Left ventricle myocardium inferior (tissue), 1 donor: Measurements from ENCODE around the gene ARL16. TPM values are rescaled to one million over a fixed set of nuclear protein-coding genes. Genes with fewer than 3 reads are reported as not detected.

Experiments used
- DNase-seq: peaks from one replicate; pipeline ENCODE4 v3.0.0-alpha.2; 2020
- H3K27ac ChIP-seq: fragments of 200-600 bp; replicated peaks from 2 replicates; pipeline ENCODE4 v1.8.0; 2021
- H3K27me3 ChIP-seq: fragments of 200-600 bp; 2 replicates; pipeline ENCODE4 v1.8.0; 2021; ENCODE audit warnings: low read depth
- H3K36me3 ChIP-seq: fragments of 200-600 bp; 2 replicates; pipeline ENCODE4 v1.8.0; 2021
- H3K4me1 ChIP-seq: fragments of 200-600 bp; 2 replicates; pipeline ENCODE4 v1.8.0; 2021
- H3K4me3 ChIP-seq: fragments of 200-600 bp; 2 replicates; pipeline ENCODE4 v1.8.0; 2021; ENCODE audit warnings: mild to moderate bottlenecking, moderate library complexity
- H3K9me3 ChIP-seq: fragments of 200-600 bp; replicated peaks from 2 replicates; pipeline ENCODE4 v1.8.0; 2021
- intact Hi-C: fragments of 100-400 bp; cut with micrococcal nuclease; formaldehyde crosslinking; loops from one replicate; pipeline ENCODE4 v1.11.0; 2022
- total RNA-seq: library from RNA; stranded (reverse); fragmentation: NEBNext Ultra II Directional; extraction: Animal tissue kit (Norgen Biotek cat#: 25700); gene quantifications from one replicate; pipeline ENCODE4 v1.2.1, GENCODE V29; 2021
- TF ChIP-seq, protein P1 (sequence below): fragments of 200-600 bp; IDR thresholded peaks from 2 replicates; pipeline ENCODE4 v1.8.0; 2021; ENCODE audit warnings: antibody characterized with exemption, mild to moderate bottlenecking, borderline replicate concordance
- donor health status: DM: no; HTN: yes; CAD: no; lungs with severe emphysema.

ARL16 gene
- total RNA-seq, 1 donor from 2014 or later: 9.0 TPM

DNA sequence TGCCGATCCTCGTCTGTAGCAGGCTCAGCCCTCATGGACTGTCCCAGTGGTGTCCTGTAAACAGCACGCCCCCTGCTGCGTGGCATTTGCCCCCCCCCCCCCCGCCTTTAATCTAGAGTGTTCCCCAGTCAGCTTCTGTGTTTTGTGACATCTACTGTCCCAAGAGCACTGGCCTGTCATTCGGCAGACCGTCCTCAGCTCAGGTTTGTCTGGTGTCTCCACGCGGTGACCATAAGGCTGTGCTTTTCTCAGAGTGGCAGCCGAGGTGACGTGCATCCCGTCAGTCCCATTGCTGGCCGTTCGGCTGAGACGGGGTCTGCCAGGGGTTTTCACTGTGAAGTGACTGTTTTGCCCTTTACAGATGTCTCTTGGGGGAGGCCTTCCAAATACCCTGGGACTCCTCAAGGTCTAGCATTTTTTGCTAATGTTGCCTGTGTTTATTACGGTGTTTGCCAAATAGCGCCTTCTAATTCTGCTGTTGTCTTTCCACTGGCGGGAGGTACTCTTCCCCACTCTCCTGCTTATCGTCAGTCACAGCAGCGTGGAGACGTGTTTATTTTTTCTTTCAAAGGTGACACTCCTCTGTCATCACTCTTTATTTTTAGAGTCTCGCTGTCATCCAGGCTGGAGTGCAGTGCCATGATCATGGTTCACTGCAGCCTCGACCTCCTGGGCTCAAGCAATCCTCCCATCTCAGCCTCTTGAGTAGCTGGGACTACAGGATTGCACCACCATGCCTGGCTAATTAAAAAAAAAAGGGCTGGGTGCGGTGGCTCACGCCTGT lies 13.9 kb upstream of the ARL16 start:
- H3K9me3 ChIP-seq: no peaks in the 10 kb centered on the region
- TF ChIP-seq, protein P1, sequence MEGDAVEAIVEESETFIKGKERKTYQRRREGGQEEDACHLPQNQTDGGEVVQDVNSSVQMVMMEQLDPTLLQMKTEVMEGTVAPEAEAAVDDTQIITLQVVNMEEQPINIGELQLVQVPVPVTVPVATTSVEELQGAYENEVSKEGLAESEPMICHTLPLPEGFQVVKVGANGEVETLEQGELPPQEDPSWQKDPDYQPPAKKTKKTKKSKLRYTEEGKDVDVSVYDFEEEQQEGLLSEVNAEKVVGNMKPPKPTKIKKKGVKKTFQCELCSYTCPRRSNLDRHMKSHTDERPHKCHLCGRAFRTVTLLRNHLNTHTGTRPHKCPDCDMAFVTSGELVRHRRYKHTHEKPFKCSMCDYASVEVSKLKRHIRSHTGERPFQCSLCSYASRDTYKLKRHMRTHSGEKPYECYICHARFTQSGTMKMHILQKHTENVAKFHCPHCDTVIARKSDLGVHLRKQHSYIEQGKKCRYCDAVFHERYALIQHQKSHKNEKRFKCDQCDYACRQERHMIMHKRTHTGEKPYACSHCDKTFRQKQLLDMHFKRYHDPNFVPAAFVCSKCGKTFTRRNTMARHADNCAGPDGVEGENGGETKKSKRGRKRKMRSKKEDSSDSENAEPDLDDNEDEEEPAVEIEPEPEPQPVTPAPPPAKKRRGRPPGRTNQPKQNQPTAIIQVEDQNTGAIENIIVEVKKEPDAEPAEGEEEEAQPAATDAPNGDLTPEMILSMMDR: no peak
- intact Hi-C loops: no loop called here
- H3K4me1 ChIP-seq: peaks cover 42% of the 10 kb centered on the region
- peaks cover 84% of the 10 kb centered on the region for H3K36me3 ChIP-seq
- DNase-seq: no peak
- no peaks in the 10 kb centered on the region for H3K27me3 ChIP-seq
- peak overlapping the region; percentile 10 for H3K4me3 ChIP-seq
- peak overlapping the region; percentile 79 for H3K27ac ChIP-seq

DNA sequence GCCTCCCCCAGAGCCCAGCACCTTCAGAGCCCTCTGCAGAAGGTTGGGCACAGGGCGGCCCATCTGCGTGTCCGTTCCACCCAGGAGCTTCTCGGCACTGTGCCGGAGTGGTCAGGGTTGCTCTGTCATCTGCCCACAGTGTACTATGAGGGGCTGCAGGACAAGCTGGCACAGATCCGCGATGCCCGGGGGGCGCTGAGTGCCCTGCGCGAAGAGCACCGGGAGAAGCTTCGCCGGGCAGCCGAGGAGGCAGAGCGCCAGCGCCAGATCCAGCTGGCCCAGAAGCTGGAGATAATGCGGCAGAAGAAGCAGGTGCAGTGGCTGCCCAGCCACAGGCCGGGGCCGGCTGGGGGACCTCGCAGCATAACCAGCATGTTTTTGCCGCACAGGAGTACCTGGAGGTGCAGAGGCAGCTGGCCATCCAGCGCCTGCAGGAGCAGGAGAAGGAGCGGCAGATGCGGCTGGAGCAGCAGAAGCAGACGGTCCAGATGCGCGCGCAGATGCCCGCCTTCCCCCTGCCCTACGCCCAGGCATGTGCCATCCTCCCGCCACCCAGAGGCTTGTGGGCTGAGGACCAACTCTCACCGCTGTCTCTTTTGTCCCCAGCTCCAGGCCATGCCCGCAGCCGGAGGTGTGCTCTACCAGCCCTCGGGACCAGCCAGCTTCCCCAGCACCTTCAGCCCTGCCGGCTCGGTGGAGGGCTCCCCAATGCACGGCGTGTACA lies 12.8 kb upstream of the ARL16 start:
- H3K9me3 ChIP-seq: no peaks in the 10 kb centered on the region
- H3K27ac ChIP-seq: peak overlapping the region; percentile 79
- TF ChIP-seq, protein P1: no peak
- no peak for DNase-seq
- intact Hi-C loops: no loop called here
- H3K27me3 ChIP-seq: no peaks in the 10 kb centered on the region
- no peak overlapping the region for H3K4me3 ChIP-seq
- peaks cover 31% of the 10 kb centered on the region for H3K4me1 ChIP-seq
- peaks cover 90% of the 10 kb centered on the region for H3K36me3 ChIP-seq

DNA sequence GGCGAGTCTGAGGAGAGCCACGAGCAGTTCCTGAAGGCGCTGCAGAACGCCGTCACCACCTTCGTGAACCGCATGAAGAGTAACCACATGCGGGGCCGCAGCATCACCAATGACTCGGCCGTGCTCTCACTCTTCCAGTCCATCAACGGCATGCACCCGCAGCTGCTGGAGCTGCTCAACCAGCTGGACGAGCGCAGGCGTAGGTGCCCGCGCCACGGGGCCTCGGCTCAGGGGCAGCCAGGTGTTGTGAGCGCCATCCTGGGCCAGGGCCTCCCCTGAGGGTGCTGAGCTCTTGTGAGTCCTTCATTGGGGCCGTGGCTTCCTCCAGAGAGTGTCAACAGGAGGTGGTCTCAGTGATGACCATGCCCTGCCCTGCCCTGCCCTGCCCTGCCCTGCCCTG lies 12.2 kb upstream of the ARL16 start:
- Histone ChIP-seq H3K4me3 (no peak overlapping the region), H3K27me3 (no peaks in the 10 kb centered on the region), H3K4me1 (peaks cover 25% of the 10 kb centered on the region), H3K36me3 (peaks cover 90% of the 10 kb centered on the region), H3K27ac (no peak overlapping the region), H3K9me3 (no peaks in the 10 kb centered on the region)
- DNase-seq: no peak
- TF ChIP-seq, protein P1: no peak
- intact Hi-C loops: no loop called here

DNA sequence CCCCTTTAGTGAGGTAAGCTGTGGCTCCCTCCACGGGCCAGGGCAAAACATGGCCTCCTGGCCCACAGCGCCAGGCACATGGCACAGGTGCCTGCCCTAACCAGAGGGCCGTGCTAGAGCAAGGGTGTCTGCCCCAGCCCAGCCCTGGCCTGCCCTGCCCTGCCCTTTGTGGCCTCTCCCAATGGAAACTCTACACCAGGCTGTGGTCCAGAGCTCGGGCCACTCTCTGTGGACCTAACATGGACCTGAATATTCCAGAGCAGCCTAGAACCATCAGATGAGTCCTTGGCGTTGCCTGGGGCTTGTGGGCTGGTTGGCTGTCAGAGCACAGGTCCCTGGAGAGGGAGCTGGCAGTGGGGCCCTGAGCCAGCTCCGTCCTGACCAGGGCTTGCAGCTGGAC lies 11.6 kb upstream of the ARL16 start:
- Histone ChIP-seq H3K4me3 (no peak overlapping the region), H3K36me3 (peaks cover 93% of the 10 kb centered on the region)
- intact Hi-C loops: no loop called here

GRCh38 chr17:81694810-81695209 lies 11.2 kb upstream of the ARL16 start:
- no peaks in the 10 kb centered on the region for H3K9me3 ChIP-seq
- H3K4me3 ChIP-seq: no peak overlapping the region
- H3K36me3 ChIP-seq: peaks cover 97% of the 10 kb centered on the region

More for the DNA sequence above, 11.6 kb upstream of the ARL16 start:
- TF ChIP-seq, protein P1: no peak
- no peaks in the 10 kb centered on the region for H3K9me3 ChIP-seq
- H3K27me3 ChIP-seq: no peaks in the 10 kb centered on the region
- DNase-seq: no peak
- H3K4me1 ChIP-seq: peaks cover 21% of the 10 kb centered on the region
- no peak overlapping the region for H3K27ac ChIP-seq

More at GRCh38 chr17:81694810-81695209, 11.2 kb upstream of the ARL16 start:
- Histone ChIP-seq H3K4me1 (peaks cover 21% of the 10 kb centered on the region), H3K27me3 (no peaks in the 10 kb centered on the region), H3K27ac (no peak overlapping the region)
- intact Hi-C loops: no loop called here
- no peak for DNase-seq
- TF ChIP-seq, protein P1: no peak
